ENCODE measurements around the gene FCRLB.

GRCh38 chr1:161733526-161733925 lies 12.2 kb downstream of the FCRLB start:
- TF ChIP-seq CTCF (IDR thresholded peaks at IDR 0.05; ENCODE audit: low read length) (no peak), EZH2 (IDR thresholded peaks at IDR 0.05; ENCODE audit: borderline replicate concordance, low read length) (no peak)
